Cardiac muscle cell (in vitro differentiated cells and primary cell): Measurements from ENCODE around the gene PTTG1IP. TPM values are rescaled to one million over a fixed set of nuclear protein-coding genes. Genes with fewer than 3 reads are reported as not detected.

Source experiments
- DNase-seq, 2 donors: peaks; one replicate each; pipeline versions ENCODE4 v3.0.0 to v3.0.0-alpha.2; 2010 to 2017; ENCODE audit warnings: low read depth in 1 of 2, low spot score in 1 of 2
- H3K27ac ChIP-seq: fragments of 200-600 bp; sonication (generic); 2 replicates; pipeline ENCODE4 v1.5.1; 2016
- H3K27me3 ChIP-seq: fragments of 200-600 bp; sonication (generic); 2 replicates; pipeline ENCODE4 v1.6.0; 2016; ENCODE audit warnings: control low read depth
- H3K36me3 ChIP-seq: fragments of 200-600 bp; sonication (generic); 2 replicates; pipeline ENCODE4 v1.5.1; 2016; ENCODE audit warnings: control low read depth
- H3K4me1 ChIP-seq: fragments of 200-600 bp; sonication (generic); 2 replicates; pipeline ENCODE4 v1.8.1; 2017; ENCODE audit warnings: low read depth, mild to moderate bottlenecking, mixed run types
- H3K4me3 ChIP-seq: fragments of 200-600 bp; sonication (generic); 2 replicates; pipeline ENCODE4 v1.5.1; 2016; ENCODE audit warnings: mild to moderate bottlenecking
- H3K9me3 ChIP-seq: fragments of 200-600 bp; sonication (generic); 2 replicates; pipeline ENCODE4 v1.5.1; 2017; ENCODE audit warnings: low read depth, mild to moderate bottlenecking, control low read depth
- polyA plus RNA-seq: library from polyadenylated mRNA; unstranded; fragments of >200 nt; fragmentation: Nextera tagmentation; extraction: Ambion mirVana; gene quantifications from 2 replicates; pipeline ENCODE4 v1.2.1, GENCODE V29; 2016
- total RNA-seq: library from RNA; depleted of rRNA; stranded (reverse); fragments of >200 nt; gene quantifications from 2 replicates; pipeline ENCODE4 v1.2.3, GENCODE V29; 2016
- TF ChIP-seq, protein P1 (sequence below): IDR thresholded peaks from 2 replicates; pipeline ENCODE4 v1.5.1; 2012; ENCODE audit warnings: low read depth, mild to moderate bottlenecking, low read length

The PTTG1IP gene
- total and polyA plus RNA-seq, 2 experiments from 2014 or later = 204 to 253 TPM

DNA sequence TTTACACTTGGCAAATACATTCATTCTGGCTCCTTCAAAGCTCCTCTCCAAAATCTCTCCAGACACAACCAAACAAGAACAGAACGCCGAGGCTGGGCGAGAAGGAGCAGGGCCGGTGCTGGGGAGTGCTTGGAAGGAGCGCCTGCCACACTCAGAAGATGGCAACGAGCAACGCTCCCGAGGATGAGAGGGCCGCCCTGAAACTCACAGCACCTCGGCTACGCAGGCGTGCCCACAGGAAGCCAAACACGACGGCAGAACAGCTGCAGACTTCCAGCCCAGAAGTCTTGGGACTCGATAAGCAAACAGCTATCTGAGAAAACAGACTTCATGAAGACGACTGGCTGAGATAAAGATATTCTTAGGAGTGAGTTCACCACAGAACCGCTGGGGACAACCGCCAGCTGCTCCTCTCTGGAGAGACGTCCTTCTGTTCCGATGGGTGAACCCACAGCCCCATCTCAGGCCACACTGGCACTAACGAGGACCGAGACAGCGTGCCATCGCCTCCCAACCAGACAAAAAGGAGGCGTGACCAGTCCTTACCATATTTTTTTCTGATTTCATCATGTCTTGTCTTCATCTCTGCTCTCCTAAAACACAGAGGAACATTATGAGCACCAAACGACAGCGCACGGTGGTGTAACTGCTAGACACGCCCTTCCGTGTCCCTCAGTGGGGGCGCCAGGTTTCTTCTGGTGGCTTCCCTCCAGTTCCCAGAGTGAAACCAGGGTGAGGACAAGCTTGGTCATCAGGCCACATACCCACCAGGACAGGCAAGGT, 18.6 kb downstream of the PTTG1IP start:
- DNase-seq = no peak
- H3K27ac ChIP-seq = no peak overlapping the region
- H3K36me3 ChIP-seq = peaks cover 54% of the 10 kb centered on the region
- TF ChIP-seq, protein P1, sequence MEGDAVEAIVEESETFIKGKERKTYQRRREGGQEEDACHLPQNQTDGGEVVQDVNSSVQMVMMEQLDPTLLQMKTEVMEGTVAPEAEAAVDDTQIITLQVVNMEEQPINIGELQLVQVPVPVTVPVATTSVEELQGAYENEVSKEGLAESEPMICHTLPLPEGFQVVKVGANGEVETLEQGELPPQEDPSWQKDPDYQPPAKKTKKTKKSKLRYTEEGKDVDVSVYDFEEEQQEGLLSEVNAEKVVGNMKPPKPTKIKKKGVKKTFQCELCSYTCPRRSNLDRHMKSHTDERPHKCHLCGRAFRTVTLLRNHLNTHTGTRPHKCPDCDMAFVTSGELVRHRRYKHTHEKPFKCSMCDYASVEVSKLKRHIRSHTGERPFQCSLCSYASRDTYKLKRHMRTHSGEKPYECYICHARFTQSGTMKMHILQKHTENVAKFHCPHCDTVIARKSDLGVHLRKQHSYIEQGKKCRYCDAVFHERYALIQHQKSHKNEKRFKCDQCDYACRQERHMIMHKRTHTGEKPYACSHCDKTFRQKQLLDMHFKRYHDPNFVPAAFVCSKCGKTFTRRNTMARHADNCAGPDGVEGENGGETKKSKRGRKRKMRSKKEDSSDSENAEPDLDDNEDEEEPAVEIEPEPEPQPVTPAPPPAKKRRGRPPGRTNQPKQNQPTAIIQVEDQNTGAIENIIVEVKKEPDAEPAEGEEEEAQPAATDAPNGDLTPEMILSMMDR = no peak
- no peak overlapping the region for H3K4me3 ChIP-seq
- H3K4me1 ChIP-seq = no peaks in the 10 kb centered on the region
- no peaks in the 10 kb centered on the region for H3K9me3 ChIP-seq
- H3K27me3 ChIP-seq = no peaks in the 10 kb centered on the region

DNA sequence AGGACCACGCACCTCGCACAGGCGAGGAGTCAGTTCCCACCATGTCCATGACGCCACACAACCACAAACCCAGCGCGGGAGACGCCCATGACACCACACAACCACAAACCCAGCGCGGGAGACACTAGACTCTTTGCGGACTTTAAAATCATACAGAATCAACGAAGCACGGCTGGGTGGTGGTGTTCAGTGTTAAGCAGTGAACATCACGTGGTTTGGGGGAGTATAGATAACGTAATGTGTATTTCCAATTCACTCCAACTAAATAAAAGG, 19.2 kb downstream of the PTTG1IP start:
- Histone ChIP-seq H3K27me3 (no peaks in the 10 kb centered on the region), H3K9me3 (no peaks in the 10 kb centered on the region), H3K36me3 (peaks cover 58% of the 10 kb centered on the region), H3K27ac (no peak overlapping the region), H3K4me3 (no peak overlapping the region), H3K4me1 (no peaks in the 10 kb centered on the region)
- no peak for DNase-seq
- TF ChIP-seq, protein P1 = no peak

DNA sequence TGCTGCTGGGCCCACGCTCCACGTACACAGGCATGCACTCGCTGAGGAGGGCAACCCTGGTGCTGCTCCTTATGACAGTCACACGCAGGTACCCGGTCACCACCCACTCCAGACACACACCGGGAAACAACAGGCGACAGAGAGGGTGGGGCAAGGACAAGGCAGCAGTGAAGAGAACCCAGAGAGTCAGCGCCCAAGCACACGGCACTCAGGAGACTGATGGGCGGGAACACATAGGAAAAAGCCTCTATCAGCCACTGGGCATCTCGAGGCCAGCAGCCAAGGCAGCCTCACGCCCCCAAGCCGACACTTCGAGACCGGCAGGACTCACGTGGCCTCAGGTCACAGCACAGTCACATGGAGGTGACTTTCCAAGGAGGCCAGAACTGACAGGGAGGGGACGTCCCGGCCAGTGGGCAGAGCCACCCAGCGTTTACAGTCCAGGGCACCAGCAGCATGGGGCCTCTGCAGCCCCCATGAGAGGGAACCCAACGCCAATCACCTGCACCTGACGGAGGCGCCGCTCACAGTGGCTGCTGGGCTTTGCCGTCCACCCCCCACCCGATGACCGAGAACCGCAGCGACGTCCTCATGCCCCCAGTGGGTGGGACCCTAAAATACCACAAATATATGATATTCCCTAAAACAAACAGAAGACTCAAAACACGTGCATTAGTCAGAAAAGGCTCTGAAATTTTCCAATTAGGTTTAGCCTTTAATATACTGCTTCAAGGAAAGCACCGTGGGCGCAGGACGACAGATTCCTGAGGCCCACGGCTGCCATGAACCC, 19.7 kb downstream of the PTTG1IP start:
- no peaks in the 10 kb centered on the region for H3K4me1 ChIP-seq
- no peak overlapping the region for H3K4me3 ChIP-seq
- H3K9me3 ChIP-seq = no peaks in the 10 kb centered on the region
- peaks cover 60% of the 10 kb centered on the region for H3K36me3 ChIP-seq
- H3K27ac ChIP-seq = no peak overlapping the region
- no peak for DNase-seq
- H3K27me3 ChIP-seq = no peaks in the 10 kb centered on the region
- TF ChIP-seq, protein P1 = no peak

DNA sequence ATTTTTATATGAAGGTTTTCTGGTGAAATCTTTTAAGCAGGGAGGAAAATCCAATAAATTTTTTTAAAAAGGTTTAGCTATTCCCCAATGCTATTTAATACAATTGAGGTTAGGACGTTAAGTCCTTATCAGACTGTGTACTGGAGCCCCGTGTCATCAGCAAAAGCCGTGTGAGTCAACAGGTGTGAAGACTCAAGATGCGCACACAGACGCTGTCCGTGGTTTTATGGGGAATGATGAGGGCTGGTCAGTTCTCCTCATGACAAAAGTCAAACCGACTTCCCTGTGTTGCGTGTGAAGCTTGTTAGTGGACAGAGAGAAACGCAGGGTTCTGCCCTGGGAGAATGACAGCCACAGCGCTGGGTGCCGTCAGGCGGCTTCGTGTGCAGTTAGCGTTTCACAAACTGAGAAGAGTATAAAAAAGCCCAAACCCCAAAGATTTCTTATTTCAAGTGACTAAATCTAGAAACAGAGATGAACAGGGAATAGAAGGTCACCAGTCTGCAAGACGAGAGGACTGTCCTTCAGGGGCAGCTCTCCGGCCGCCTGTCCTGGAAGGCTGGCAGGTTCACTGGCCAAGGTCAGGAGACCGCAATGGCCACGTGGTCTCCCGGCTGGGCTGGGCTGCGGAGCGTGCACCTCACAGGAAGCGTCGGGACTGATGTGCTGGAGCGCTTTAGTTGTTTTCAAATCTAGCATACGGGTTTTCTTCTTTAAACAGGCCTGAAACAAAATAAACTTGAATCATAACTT, 22.4 kb downstream of the PTTG1IP start:
- TF ChIP-seq, protein P1 = no peak
- Histone ChIP-seq H3K4me1 (no peaks in the 10 kb centered on the region), H3K27ac (no peak overlapping the region), H3K27me3 (no peaks in the 10 kb centered on the region), H3K4me3 (no peak overlapping the region), H3K9me3 (no peaks in the 10 kb centered on the region), H3K36me3 (peaks cover 47% of the 10 kb centered on the region)
- no peak for DNase-seq

DNA sequence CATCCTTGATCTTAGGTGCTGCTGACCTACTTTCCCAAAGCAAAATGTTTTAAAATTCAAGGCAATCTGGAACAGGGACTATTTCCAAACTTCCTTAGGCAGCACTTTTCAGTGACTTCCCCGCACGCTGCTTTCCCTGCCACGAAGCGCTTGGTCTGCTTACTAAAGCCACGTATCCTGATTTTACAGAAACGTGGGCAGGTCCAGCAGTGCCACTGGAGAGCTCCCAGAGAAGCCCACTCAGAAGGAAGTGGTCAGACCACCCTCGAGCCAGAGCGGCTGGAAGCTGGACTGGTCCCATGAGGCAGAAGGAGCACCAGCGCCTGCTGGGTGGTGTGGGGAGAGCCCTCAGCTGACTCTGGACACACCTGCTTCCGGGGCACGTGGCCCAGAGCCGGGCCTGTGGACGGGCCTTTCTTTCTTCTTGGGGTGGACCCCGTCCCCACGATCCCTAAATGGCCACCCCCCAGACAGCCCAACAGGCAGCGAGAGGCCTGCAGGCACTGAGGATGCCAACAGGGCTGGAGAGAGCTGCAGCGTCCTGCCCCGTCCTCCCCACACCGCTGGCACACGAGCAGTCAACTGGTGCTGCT, 23.2 kb downstream of the PTTG1IP start:
- DNase-seq = no peak
- H3K9me3 ChIP-seq = no peaks in the 10 kb centered on the region
- no peaks in the 10 kb centered on the region for H3K27me3 ChIP-seq
- no peak overlapping the region for H3K27ac ChIP-seq
- H3K36me3 ChIP-seq = peaks cover 39% of the 10 kb centered on the region
- TF ChIP-seq, protein P1 = no peak
- no peaks in the 10 kb centered on the region for H3K4me1 ChIP-seq
- H3K4me3 ChIP-seq = no peak overlapping the region
